ENCODE results near the gene BMP6. TPM values are rescaled to one million over a fixed set of nuclear protein-coding genes. Genes with fewer than 3 reads are reported as not detected.

The BMP6 gene
- polyA plus RNA-seq, 1 donor (not counting 4 experiments of a cell fraction or from before 2014, with no cell fraction given) = 0.05 TPM

- peaks cover 30 to 48% of the 10 kb centered on the region in 2 experiments for H3K36me3 ChIP-seq (ENCODE audit: control insufficient read depth in 2 of 2, extremely low read depth in 1 of 2, insufficient read depth in 2 of 2, low read length in 2 of 2)
- no peaks in the 10 kb centered on the region for H3K4me1 ChIP-seq (ENCODE audit: control insufficient read depth, extremely low read depth, insufficient read depth, low read length)
- no peak overlapping the region for H3K27ac ChIP-seq (ENCODE audit: control insufficient read depth, insufficient read depth, low read length)
- H3K9ac ChIP-seq (ENCODE audit: control insufficient read depth, extremely low read depth, insufficient read depth, low read length) = no peak overlapping the region
- FAIRE-seq = no peak
- dilution Hi-C loops (cut with MboI; ENCODE audit: extremely low pct_ligation_motif_present, low sequenced_read_pairs) = no loop called here
- H2AFZ ChIP-seq (ENCODE audit: control insufficient read depth, low read length) = no peak overlapping the region
- H4K20me1 ChIP-seq (ENCODE audit: control insufficient read depth, extremely low read depth, insufficient read depth, low read length) = no peaks in the 10 kb centered on the region
- DNase-seq (ENCODE audit: low read depth, low spot score) = no peak
- no peak overlapping the region for H3K4me2 ChIP-seq (ENCODE audit: control insufficient read depth, extremely low read depth, insufficient read depth, low read depth, low read length)
- TF ChIP-seq CTCF (optimal IDR thresholded peaks at IDR 0.05 in 1 of 3, IDR thresholded peaks at IDR 0.05 in 1 of 3, conservative IDR thresholded peaks at IDR 0.05 in 1 of 3; ENCODE audit: extremely low read depth in 1 of 3, insufficient read depth in 2 of 3, low read length in 3 of 3) = no peak
- no peak for TF ChIP-seq EZH2 (IDR thresholded peaks at IDR 0.05; ENCODE audit: low read length)
- H3K9me3 ChIP-seq (ENCODE audit: control insufficient read depth, low read depth, low read length) = no peaks in the 10 kb centered on the region
- H3K79me2 ChIP-seq (ENCODE audit: control insufficient read depth, insufficient read depth, low read length) = peaks cover 10% of the 10 kb centered on the region
- H3K4me3 ChIP-seq (ENCODE audit: control insufficient read depth in 2 of 3, extremely low read depth in 1 of 3, insufficient read depth in 2 of 3, low read depth in 1 of 3, low read length in 3 of 3) = no peak overlapping the region
- H3K9me1 ChIP-seq (ENCODE audit: control insufficient read depth, extremely low read depth, insufficient read depth, low read length) = no peaks in the 10 kb centered on the region
- no peaks in the 10 kb centered on the region for H3K27me3 ChIP-seq (ENCODE audit: control insufficient read depth, extremely low read depth, insufficient read depth, low read length)
Measured at GRCh38 chr6:7900621-7901020, 174.7 kb downstream of the BMP6 start.

GRCh38 chr6:7901056-7901455 is 175.2 kb downstream of the BMP6 start:
- Histone ChIP-seq H3K27ac (ENCODE audit: control insufficient read depth, insufficient read depth, low read length) (no peak overlapping the region), H3K27me3 (ENCODE audit: control insufficient read depth, extremely low read depth, insufficient read depth, low read length) (no peaks in the 10 kb centered on the region), H3K36me3 (ENCODE audit: control insufficient read depth in 2 of 2, extremely low read depth in 1 of 2, insufficient read depth in 2 of 2, low read length in 2 of 2) (peaks cover 28 to 48% of the 10 kb centered on the region in 2 experiments), H3K9me3 (ENCODE audit: control insufficient read depth, low read depth, low read length) (no peaks in the 10 kb centered on the region), H3K79me2 (ENCODE audit: control insufficient read depth, insufficient read depth, low read length) (peaks cover 13% of the 10 kb centered on the region), H3K9me1 (ENCODE audit: control insufficient read depth, extremely low read depth, insufficient read depth, low read length) (no peaks in the 10 kb centered on the region), H3K9ac (ENCODE audit: control insufficient read depth, extremely low read depth, insufficient read depth, low read length) (no peak overlapping the region), H2AFZ (ENCODE audit: control insufficient read depth, low read length) (no peak overlapping the region), H3K4me3 (ENCODE audit: control insufficient read depth in 2 of 3, extremely low read depth in 1 of 3, insufficient read depth in 2 of 3, low read depth in 1 of 3, low read length in 3 of 3) (no peak overlapping the region), H3K4me1 (ENCODE audit: control insufficient read depth, extremely low read depth, insufficient read depth, low read length) (no peaks in the 10 kb centered on the region), H3K4me2 (ENCODE audit: control insufficient read depth, extremely low read depth, insufficient read depth, low read depth, low read length) (no peak overlapping the region), H4K20me1 (ENCODE audit: control insufficient read depth, extremely low read depth, insufficient read depth, low read length) (no peaks in the 10 kb centered on the region)
- dilution Hi-C loops (cut with MboI; ENCODE audit: extremely low pct_ligation_motif_present, low sequenced_read_pairs) = no loop called here
- FAIRE-seq (no peak), DNase-seq (ENCODE audit: low read depth, low spot score) (no peak)
- no peak for TF ChIP-seq CTCF (optimal IDR thresholded peaks at IDR 0.05 in 1 of 3, IDR thresholded peaks at IDR 0.05 in 1 of 3, conservative IDR thresholded peaks at IDR 0.05 in 1 of 3; ENCODE audit: extremely low read depth in 1 of 3, insufficient read depth in 2 of 3, low read length in 3 of 3)
- TF ChIP-seq EZH2 (IDR thresholded peaks at IDR 0.05; ENCODE audit: low read length) = no peak

Data from keratinocyte (primary cell).